ENCODE data around the gene ETV5. TPM values are rescaled to one million over a fixed set of nuclear protein-coding genes. Genes with fewer than 3 reads are reported as not detected.

Gene ETV5
- polyA plus RNA-seq, 1 of the 3 experiments (the other 2 are of a cell fraction): 20.9 TPM

DNA sequence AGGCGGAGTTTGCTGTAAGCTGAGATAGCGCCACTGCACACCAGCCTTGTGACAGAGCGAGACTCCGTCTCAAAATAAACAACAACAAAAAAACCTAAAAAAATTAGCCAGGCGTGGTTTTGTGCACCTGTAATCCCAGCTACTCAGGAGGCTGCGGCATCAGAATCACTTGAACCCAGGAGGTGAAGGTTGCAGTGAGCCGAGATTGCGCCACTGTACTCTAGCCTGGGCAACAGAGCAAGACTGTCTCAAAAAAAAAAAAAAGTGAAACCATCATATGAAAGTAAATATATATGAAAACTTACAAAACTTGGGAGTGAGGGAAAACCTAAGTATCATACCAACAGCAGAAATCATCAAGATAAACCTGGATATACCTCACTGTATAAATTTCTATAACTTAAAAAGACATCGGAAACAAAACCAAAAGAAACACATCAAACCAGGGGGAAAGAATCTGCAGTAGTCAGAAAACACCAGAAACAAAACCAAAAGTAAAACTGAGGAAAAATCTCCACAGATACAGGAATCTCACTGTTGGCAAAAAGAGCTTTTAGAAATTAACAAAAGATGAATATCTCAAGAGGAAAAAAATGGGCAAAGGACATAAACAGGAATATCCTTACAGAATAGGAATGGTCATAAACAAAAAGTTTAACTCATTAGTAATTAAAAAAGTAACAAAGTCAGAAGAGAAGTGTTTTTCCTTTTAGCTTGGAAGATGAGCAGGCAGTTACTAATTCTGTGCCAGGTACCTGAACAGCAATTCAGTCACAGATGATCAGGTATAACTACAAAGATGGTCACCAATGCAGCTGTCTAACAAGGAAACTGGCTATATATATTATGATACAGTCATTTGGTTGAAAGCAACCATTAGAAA, 41.3 kb downstream of the ETV5 start:
- Histone ChIP-seq H3K27me3 (ENCODE audit: insufficient read depth) (no peaks in the 10 kb centered on the region), H3K27ac (ENCODE audit: low read depth in 2 of 2, low read length in 1 of 2) (no peak overlapping the region), H2AFZ (ENCODE audit: low read depth) (no peak overlapping the region), H4K20me1 (ENCODE audit: insufficient read depth) (no peaks in the 10 kb centered on the region), H3K9me2 (no peaks in the 10 kb centered on the region), H3K9ac (no peak overlapping the region), H3K36me3 (replicated peaks in 1 of 2; ENCODE audit: control insufficient read depth in 1 of 2, insufficient read depth in 2 of 2, low read length in 1 of 2) (peaks cover 19 to 27% of the 10 kb centered on the region in 2 experiments), H3F3A (replicated peaks; ENCODE audit: insufficient read depth) (no peaks in the 10 kb centered on the region), H3K4me2 (no peak overlapping the region), H3K4me1 (ENCODE audit: control insufficient read depth in 1 of 2, insufficient read depth in 2 of 2, low read depth in 1 of 2, low read length in 1 of 2) (peaks cover 0 to 2% of the 10 kb centered on the region in 2 experiments; a peak in 1 of 4 replicates), H3K79me2 (ENCODE audit: insufficient read depth) (no peaks in the 10 kb centered on the region), H3K4me3 (ENCODE audit: low read depth in 2 of 2, low read length in 1 of 2) (no peak overlapping the region), H3K9me3 (no peaks in the 10 kb centered on the region)
- no peak for DNase-seq
- ChIA-PET POLR2A (no interaction called here), CTCF (interaction anchor here (1.4 kb wide), 1 partner anchor 26 kb away, joined by 4 read pairs; no protein-coding TSS in a partner anchor)
- TF ChIP-seq JUND (IDR thresholded peaks at IDR 0.05) (no peak), POLR2AphosphoS5 (IDR thresholded peaks at IDR 0.05; ENCODE audit: low read depth, low read length) (no peak), TCF12 (IDR thresholded peaks at IDR 0.05) (no peak), NFIC (IDR thresholded peaks at IDR 0.05; ENCODE audit: borderline replicate concordance) (no peak)
- TF ChIP-seq, protein P1, sequence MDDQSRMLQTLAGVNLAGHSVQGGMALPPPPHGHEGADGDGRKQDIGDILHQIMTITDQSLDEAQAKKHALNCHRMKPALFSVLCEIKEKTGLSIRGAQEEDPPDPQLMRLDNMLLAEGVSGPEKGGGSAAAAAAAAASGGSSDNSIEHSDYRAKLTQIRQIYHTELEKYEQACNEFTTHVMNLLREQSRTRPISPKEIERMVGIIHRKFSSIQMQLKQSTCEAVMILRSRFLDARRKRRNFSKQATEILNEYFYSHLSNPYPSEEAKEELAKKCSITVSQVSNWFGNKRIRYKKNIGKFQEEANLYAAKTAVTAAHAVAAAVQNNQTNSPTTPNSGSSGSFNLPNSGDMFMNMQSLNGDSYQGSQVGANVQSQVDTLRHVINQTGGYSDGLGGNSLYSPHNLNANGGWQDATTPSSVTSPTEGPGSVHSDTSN (IDR thresholded peaks at IDR 0.05): no peak
- TF ChIP-seq, protein P2, sequence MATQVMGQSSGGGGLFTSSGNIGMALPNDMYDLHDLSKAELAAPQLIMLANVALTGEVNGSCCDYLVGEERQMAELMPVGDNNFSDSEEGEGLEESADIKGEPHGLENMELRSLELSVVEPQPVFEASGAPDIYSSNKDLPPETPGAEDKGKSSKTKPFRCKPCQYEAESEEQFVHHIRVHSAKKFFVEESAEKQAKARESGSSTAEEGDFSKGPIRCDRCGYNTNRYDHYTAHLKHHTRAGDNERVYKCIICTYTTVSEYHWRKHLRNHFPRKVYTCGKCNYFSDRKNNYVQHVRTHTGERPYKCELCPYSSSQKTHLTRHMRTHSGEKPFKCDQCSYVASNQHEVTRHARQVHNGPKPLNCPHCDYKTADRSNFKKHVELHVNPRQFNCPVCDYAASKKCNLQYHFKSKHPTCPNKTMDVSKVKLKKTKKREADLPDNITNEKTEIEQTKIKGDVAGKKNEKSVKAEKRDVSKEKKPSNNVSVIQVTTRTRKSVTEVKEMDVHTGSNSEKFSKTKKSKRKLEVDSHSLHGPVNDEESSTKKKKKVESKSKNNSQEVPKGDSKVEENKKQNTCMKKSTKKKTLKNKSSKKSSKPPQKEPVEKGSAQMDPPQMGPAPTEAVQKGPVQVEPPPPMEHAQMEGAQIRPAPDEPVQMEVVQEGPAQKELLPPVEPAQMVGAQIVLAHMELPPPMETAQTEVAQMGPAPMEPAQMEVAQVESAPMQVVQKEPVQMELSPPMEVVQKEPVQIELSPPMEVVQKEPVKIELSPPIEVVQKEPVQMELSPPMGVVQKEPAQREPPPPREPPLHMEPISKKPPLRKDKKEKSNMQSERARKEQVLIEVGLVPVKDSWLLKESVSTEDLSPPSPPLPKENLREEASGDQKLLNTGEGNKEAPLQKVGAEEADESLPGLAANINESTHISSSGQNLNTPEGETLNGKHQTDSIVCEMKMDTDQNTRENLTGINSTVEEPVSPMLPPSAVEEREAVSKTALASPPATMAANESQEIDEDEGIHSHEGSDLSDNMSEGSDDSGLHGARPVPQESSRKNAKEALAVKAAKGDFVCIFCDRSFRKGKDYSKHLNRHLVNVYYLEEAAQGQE (IDR thresholded peaks at IDR 0.05; ENCODE audit: low read depth, low read length): no peak
- TF ChIP-seq, protein P3, sequence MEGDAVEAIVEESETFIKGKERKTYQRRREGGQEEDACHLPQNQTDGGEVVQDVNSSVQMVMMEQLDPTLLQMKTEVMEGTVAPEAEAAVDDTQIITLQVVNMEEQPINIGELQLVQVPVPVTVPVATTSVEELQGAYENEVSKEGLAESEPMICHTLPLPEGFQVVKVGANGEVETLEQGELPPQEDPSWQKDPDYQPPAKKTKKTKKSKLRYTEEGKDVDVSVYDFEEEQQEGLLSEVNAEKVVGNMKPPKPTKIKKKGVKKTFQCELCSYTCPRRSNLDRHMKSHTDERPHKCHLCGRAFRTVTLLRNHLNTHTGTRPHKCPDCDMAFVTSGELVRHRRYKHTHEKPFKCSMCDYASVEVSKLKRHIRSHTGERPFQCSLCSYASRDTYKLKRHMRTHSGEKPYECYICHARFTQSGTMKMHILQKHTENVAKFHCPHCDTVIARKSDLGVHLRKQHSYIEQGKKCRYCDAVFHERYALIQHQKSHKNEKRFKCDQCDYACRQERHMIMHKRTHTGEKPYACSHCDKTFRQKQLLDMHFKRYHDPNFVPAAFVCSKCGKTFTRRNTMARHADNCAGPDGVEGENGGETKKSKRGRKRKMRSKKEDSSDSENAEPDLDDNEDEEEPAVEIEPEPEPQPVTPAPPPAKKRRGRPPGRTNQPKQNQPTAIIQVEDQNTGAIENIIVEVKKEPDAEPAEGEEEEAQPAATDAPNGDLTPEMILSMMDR (IDR thresholded peaks at IDR 0.05): no peak
- 95% methylated on average over 9 of the region's 9 CpGs for WGBS (ENCODE audit: low lambda C conversion rate)

DNA sequence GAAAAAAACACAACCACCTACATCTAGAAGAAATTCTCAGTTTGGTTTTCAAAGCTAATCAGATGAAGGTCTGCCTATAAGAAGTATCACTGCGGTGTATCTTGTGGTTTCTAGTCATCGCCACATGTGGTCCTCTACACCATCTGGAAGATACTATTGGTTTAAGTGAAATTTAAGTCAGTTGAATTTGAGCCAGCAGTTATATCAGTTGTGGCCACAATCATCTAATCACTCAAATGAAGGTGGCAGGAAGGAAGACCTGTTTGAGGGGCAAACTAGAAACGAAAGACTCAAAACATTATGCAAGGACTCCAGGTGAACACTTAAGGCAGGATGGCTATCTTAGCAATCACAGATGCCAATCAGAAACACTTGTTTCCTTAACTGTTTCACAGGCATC, 48.7 kb downstream of the ETV5 start:
- no peaks in the 10 kb centered on the region for H3K9me3 ChIP-seq
- POLR2A ChIA-PET: no interaction called here
- H3K4me1 ChIP-seq (ENCODE audit: control insufficient read depth in 1 of 2, insufficient read depth in 2 of 2, low read depth in 1 of 2, low read length in 1 of 2): peaks cover 0 to 1% of the 10 kb centered on the region in 2 experiments; a peak in 1 of 4 replicates
- H3K36me3 ChIP-seq (replicated peaks in 1 of 2; ENCODE audit: control insufficient read depth in 1 of 2, insufficient read depth in 2 of 2, low read length in 1 of 2): peaks cover 36 to 77% of the 10 kb centered on the region in 2 experiments
- no peak overlapping the region for H2AFZ ChIP-seq (ENCODE audit: low read depth)
- H3K4me3 ChIP-seq (ENCODE audit: low read depth in 2 of 2, low read length in 1 of 2): no peak overlapping the region
- H3F3A ChIP-seq (replicated peaks; ENCODE audit: insufficient read depth): no peaks in the 10 kb centered on the region
- no peak overlapping the region for H3K9ac ChIP-seq
- CTCF ChIA-PET: no interaction called here
- no peaks in the 10 kb centered on the region for H3K9me2 ChIP-seq
- H3K27me3 ChIP-seq (ENCODE audit: insufficient read depth): no peaks in the 10 kb centered on the region
- 97% methylated on average over 3 of the region's 3 CpGs for WGBS (ENCODE audit: low lambda C conversion rate)
- H4K20me1 ChIP-seq (ENCODE audit: insufficient read depth): no peaks in the 10 kb centered on the region
- H3K79me2 ChIP-seq (ENCODE audit: insufficient read depth): no peaks in the 10 kb centered on the region
- no peak for DNase-seq
- H3K4me2 ChIP-seq: no peak overlapping the region
- no peak overlapping the region for H3K27ac ChIP-seq (ENCODE audit: low read depth in 2 of 2, low read length in 1 of 2)
- TF ChIP-seq MXI1 (IDR thresholded peaks at IDR 0.05; ENCODE audit: low read depth, low read length) (no peak), EP300 (IDR thresholded peaks at IDR 0.05; ENCODE audit: borderline replicate concordance in 1 of 2, low read depth in 1 of 2, low read length in 1 of 2) (no peak), POLR2AphosphoS5 (IDR thresholded peaks at IDR 0.05; ENCODE audit: low read depth, low read length) (no peak), GATA2 (CRISPR knock-in tag; IDR thresholded peaks at IDR 0.05) (no peak), RXRA (IDR thresholded peaks at IDR 0.05; ENCODE audit: borderline replicate concordance, low read depth) (no peak), FOXJ3 (CRISPR knock-in tag; IDR thresholded peaks at IDR 0.05) (no peak), RCOR1 (IDR thresholded peaks at IDR 0.05; ENCODE audit: low read length) (no peak), CHD2 (IDR thresholded peaks at IDR 0.05; ENCODE audit: low read length, partially characterized antibody) (no peak)
- TF ChIP-seq, protein P4, sequence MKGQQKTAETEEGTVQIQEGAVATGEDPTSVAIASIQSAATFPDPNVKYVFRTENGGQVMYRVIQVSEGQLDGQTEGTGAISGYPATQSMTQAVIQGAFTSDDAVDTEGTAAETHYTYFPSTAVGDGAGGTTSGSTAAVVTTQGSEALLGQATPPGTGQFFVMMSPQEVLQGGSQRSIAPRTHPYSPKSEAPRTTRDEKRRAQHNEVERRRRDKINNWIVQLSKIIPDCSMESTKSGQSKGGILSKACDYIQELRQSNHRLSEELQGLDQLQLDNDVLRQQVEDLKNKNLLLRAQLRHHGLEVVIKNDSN (IDR thresholded peaks at IDR 0.05; ENCODE audit: borderline replicate concordance, low read depth): no peak
- TF ChIP-seq, protein P3 (IDR thresholded peaks at IDR 0.05): no peak
- TF ChIP-seq, protein P5, sequence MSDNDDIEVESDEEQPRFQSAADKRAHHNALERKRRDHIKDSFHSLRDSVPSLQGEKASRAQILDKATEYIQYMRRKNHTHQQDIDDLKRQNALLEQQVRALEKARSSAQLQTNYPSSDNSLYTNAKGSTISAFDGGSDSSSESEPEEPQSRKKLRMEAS (IDR thresholded peaks at IDR 0.05; ENCODE audit: low read depth): no peak
